NCI-H1694 treated with DMSO at 0.1 percent for 48 hours (cell line): ENCODE data around the gene TRPM4.

Source experiments
- DNase-seq: peaks from one replicate; lab custom pipeline; 2025; lab: John Stamatoyannopoulos, UW

The TRPM4 gene

DNA sequence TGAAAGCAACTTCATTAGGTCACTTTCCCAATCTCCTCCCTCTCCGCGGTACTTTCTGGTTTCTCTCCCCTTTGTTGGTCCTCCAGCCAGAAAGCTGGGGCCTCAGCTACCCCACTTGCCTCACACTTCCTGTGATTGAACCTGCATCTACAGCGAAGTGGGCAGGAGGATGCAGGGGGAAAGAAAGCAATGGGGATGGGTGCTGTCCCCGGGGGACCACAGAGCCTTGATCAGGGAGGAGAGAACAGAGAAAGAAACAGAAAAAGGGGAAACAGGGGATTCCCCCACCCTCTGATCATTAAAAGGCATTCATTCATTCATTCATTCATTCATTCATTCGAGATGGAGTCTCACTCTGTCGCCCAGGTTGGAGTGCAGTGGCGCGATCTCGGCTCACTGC lies 74.2 kb downstream of the TRPM4 start:
- DNase-seq: no peak

DNA sequence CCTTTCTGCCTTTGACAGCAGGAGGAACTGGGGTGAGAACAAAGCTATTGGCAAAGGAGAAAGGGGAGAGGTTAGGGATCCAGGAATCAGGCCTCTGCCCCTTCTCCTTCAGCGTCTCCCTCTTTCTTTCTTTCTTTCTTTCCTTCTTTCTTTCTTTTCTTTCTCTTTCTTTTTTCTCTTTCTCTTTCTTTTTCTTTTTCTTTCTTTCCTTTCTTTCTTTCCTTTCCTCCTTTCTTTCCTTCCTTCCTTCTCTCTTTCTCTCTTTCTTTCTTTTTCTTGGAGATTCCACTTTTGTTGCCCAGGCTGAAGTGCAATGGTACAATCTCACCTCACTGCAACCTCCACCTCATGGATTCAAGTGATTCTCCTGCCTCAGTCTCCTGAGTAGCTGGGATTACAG lies 75.6 kb downstream of the TRPM4 start:
- no peak for DNase-seq

DNA sequence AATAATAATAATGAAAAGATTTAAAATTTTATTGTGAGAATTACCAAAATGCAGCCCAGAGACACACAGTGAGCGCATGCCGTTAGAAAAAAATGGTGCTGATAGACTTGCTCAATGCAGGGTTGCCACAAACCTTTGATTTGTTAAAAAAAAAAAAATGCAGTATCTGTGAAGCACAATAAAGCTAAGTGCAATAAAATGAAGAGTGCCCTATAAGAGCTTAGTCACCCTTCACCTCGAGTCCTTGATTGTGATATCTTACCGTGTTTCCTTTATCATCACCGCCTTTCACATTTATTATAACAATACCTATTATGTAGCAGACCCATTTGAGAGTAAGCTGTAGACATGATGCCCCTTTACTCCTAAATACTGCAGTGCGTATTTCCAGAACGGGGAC lies 84.2 kb downstream of the TRPM4 start:
- DNase-seq: no peak

DNA sequence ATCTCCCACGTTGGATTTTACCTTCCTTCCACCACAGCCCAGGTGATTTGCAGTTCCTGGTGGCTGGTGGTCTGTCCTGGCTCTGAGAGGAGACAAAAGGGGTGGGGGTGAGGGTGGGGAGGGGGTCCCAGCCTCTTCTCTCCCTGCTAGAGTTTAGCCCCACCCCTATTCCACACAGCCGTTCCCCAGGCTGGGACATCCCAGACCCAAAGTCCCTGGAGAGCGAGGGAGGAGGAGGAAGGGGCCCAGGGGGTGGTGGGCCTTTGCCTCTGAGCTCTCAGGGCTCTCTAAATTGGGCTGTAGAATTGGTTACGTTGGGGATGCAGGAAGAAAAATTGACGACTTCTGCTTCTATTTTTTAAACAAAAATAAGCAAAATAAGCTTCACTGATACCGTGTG lies 85.5 kb downstream of the TRPM4 start:
- DNase-seq: no peak

DNA sequence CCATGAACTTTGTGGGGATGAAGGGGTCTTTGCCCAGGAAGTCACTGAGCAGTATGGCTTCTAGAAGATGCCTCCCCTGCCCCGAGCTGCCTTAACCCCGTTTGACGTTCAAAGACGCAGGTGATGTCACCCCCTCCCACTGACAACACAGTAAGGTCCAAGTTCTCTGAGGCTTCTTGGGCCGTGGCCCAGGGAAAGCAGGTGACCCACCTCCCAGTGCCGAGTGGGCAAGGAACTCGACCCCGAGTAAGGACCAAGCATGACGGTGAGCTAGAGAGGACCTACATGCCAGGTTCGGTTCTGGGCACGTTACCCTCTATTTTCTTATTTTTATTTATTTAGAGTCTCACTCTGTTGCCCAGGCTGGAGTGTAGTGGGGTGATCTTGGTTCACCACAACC lies 86.1 kb downstream of the TRPM4 start:
- DNase-seq: no peak

DNA sequence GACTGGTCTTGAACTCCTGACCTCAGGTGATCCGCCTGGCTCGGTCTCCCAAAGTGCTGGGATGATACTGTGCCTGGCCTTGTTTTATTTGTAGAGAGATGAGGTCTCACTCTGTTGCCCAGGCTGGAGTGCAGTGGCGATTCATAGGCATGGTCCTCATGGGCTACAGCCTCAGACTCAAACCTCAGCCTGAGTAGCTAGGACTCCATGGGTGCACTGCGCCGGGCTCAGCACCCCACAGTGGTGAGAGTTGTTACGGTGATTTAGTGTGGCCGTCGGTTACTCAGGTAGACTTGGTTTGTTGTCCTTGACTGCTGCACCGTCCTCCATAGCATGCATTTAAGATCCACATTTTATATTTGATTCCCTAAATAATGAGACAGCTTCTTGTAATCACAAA lies 86.7 kb downstream of the TRPM4 start:
- DNase-seq: no peak

DNA sequence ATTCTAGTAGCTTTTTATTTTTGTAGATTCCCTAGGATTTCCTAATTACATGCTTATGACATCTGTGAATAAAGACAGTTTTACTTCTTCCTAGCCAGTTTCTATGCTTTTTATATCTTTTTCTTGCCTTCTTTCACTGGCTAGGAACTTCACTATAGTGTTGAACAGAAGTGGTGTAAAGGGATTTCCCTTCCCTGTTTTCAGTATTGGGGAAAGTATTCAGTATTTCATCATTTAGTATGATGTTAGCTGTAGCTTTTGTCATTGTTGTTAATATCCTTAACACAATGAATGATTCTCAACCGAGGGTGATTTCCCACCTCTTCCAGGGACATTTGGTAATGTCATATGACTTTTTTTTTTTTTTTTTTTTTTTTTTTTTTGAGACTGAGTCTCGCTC lies 90.1 kb downstream of the TRPM4 start:
- DNase-seq: no peak

DNA sequence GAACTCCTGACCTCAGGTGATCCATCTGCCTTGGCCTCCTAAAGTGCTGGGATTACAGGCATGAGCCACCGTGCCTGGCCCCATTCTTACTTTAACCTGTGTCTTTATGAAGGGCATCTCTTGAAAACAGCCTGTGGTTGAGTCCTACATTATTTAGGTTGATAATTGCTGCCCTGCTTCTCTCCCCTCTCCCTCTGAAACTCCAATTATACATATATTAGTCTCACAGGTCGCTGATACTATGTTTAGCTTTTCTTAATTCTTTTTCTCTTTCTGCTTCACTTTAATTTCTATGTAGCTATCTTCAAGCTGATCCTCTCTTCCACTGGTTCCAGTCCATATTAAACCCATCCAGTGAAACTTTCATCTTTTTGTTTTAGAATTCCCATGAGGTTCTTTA lies 92.3 kb downstream of the TRPM4 start:
- DNase-seq: no peak

DNA sequence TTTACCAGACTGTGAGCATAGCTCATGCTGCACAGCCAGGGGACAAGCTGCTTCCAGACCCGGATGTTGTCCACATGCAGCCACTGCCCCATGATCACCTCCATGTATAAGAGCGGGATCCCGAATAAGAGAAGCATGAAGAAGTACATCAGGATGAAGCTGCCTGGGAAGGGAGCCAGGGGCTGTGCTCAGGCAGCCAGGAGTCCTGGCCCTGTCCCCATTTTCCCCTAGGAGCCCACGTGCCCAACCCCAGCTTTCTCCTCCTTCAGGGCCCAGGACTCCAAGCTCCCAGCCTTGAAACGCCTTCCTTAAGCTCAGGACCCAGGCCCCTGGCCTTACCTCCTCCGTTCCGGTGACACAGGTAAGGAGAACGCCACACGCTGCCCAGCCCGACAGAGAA lies 98.1 kb downstream of the TRPM4 start:
- no peak for DNase-seq

DNA sequence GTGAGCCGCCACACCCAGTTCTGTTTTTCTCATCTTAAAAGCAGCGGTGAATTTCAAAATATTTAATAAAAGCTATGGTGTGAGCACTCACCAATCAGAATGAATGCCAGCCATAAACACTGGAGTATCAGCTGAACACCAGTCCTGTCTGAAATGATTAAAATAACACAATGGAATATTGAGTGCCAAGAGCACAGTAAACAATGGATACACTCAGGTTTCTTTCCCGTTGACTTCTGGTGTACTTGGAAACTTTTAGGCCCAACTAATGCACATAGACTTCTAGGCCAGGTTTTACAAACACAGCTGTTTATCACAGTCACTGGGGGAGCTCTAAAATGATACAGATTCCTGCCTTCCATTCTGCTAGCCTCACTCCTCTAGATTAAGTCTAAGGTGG lies 99.1 kb downstream of the TRPM4 start:
- no peak for DNase-seq
